HG03457 (cell line): ENCODE data around the gene ZPBP2.
"Not testable (repeated sequence)": the region's sequence is repeated elsewhere in the genome, so short reads cannot be mapped to it uniquely, and the experiment has no call there.

Experiments
- ATAC-seq: cut with Tn5 transposase; IDR thresholded peaks from one replicate; pipeline ENCODE4 v1.9.1; 2021; ENCODE audit warnings: moderate number of reproducible peaks; ENCODE audit not compliant: unreplicated experiment

The ZPBP2 gene

DNA sequence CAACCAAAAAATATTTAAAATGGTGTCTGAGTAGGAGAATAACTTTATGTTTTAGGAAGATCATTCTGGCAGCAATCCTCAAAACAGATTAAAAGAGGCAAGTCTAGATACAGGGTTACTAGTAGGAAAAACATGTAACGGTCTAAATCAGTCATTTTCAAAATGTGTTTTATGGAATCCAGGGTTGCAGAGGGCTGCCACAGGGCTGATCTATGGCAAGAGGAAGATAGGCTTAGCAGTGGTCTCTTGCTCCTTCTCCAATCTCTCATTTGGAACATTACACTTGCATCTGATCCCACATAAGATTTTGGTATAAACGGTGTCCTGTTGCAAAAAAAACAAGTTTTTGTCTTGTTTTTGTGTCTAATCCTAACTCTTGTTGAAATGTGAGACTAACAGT lies 13.1 kb upstream of the ZPBP2 start:
- no peak for ATAC-seq

DNA sequence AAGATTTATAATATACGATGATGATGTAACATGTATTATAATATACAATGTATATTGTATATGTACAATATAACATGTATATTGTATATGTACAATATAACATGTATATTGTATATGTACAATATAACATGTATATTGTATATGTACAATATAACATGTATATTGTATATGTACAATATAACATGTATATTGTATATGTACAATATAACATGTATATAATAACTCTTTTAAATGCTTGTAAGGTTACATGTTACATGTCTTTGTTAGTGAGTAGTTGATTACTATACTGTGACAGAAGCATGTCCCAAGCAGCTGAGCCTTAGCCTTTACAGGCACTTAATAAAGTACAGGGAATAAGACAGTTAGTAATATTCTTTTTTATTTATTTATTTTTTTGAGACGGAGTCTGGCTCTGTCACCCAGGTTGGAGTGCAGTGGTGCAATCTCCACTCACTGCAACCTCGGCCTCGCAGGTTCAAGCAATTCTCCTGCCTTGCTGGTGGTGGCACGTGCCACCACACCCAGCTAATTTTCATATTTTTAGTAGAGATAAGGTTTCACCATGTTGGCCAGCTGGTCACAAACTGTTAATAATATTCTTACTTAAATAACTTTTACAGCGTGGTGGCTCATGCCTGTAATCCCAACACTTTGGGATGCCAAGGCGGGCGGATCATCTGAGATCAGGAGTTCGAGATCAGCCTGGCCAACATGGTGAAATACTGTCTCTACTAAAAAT lies 11.9 kb upstream of the ZPBP2 start:
- not testable (repeated sequence) for ATAC-seq

- ATAC-seq: no peak
Observed at GRCh38 chr17:39861235-39861634, 6.8 kb upstream of the ZPBP2 start.

DNA sequence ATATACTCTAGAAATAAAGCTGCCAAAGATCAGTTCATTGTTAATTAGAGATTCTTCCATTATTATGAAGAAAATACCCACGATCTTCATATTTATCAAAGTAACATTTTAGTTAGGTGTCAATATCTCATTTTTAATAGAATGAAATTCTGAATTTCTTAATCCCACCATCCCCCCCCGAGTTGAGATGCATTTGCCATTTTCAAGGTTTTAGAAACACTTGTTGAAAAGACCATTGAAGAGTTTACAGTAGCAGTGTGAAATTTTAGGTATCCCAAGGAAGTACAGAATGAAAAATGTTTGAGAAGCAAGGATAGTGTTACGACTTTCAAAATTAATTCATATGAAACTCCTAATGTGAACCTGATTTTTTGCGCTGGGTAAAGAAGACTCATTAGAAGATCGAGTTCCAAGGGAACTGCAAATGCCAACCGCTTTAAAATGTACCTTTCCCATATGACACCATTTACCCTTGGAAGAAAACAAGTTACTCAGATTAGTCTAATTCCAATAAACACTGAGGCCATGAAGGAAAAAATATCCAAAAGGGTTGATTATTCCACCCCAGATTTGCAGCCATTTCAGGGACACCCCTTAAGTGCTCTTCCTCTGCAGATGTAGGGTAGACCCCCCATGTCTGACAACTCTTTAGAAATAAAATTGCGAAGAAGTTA lies 4.6 kb upstream of the ZPBP2 start:
- ATAC-seq: no peak

- no peak for ATAC-seq
Observed at GRCh38 chr17:39863918-39864746, 3.9 kb upstream of the ZPBP2 start, which contains the start of gene IKZF3. IKZF3 (minus strand) TSS chr17:39864312; CDS start chr17:39864126, 186 bp downstream.

DNA sequence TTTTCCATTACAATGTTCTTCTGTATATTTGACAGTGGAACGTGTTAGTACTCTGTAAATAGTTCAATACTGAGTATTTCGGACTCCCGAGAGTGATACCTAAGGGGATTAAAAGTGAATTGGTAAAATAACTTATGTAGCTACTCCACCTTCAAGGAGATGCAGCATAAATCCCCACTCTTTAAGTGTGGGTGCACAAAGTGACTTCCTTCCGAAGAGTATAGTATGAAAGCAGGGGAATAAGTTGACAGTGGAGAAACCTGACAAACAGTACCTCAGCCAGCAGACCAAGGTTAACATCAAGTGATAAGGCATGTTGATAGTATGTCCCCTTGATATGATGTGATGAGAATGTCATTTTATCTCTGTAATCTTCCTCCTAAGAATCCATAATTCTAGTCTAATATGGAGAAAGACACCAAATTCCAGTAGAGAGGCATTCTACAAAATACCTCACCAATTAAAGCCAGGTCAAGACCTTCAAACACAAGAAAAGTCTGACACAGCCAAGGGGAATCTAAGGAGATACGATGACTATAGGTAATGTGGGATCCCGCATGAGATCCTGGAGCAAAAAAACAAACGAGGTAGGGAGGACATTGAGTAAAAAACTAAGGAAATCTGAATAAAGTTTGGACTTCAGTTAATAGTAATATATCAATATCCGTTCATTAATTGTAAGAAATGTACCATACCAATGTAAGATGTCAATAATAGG lies 1.8 kb upstream of the ZPBP2 start:
- no peak for ATAC-seq

- peak; percentile 31 for ATAC-seq
Observed at GRCh38 chr17:39867084-39867879, 720 bp upstream of the ZPBP2 start.

GRCh38 chr17:39868554-39868942 lies 546 bp downstream of the ZPBP2 start:
- no peak for ATAC-seq

DNA sequence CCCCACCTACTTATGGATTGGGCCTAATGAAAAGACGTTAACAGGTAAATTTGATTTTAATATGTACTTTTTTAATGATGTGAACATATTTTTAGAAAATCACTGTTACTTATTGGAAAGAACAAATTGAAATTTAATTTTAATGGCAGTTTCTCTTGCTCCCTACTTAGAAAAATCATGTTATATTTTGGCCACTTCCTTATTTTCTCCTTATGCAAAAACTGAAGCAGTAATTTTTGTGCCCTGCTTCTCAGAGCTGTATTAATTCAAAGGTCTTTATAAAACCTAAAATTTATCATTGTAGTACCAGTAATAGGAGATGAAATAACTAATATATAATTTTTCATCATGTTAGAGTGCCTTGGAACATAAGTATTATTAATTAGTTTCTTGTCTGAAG lies 2.8 kb downstream of the ZPBP2 start:
- no peak for ATAC-seq

GRCh38 chr17:39871801-39872200 lies 3.8 kb downstream of the ZPBP2 start:
- ATAC-seq: no peak

- no peak for ATAC-seq
Observed at GRCh38 chr17:39872751-39873150, 4.7 kb downstream of the ZPBP2 start.

GRCh38 chr17:39886102-39886501 lies 18.1 kb downstream of the ZPBP2 start:
- not testable (repeated sequence) for ATAC-seq

- ATAC-seq: no peak
Observed at GRCh38 chr17:39887078-39887477, 19.1 kb downstream of the ZPBP2 start.

DNA sequence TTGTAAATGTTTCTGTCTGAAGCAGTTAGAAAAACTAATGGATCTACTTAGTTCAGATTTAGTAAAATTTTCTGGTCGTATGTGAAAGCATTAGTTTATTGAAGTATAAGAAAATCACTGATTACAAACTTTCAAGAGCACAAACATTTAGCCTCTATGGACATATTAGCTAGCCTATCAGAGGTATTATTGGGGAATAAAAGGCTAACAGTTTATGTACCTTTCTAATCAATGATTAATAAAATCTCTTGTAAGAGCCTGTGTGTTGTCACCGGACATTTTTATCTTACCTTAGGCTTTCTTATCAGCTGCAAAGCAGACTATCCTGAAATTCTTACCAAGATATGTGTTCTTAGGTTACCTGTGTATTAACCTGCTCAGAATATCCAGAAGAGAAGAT lies 21.2 kb downstream of the ZPBP2 start:
- no peak for ATAC-seq

DNA sequence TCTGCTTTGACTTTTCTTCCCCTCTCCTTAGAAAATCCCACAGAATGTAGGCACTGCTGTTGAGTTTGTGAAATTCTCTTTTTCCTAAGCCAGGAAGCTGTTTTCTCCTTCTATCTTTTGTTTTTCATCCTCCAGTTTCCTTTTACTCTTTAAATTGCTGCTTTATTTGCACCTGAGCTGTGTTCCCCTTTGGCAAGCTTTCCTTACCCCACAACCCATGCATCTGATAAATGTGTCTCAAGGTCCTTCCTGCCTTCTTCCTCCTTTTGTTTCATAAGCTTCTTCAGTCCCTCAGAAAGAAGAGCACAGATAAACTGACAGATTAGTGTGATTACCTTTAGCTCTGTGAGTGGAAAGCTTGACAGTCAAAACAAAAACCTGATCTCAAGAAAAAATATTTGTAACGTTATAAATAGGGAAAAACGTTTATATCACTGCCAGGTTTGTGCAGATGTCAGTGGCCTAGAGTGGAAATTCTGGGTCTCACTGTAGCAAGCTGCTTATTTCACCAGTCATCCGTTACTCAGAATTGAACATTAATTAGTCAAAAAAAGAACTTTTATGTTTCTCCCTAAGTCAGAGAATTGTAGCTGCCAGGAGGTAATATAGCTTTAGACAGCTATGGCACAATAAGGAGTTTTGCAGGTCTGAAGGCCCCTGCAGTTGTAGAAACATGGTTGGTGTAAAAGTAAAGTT lies 26.8 kb downstream of the ZPBP2 start:
- no peak for ATAC-seq

GRCh38 chr17:39898088-39898487 lies 30.1 kb downstream of the ZPBP2 start:
- no peak for ATAC-seq

GRCh38 chr17:39899215-39899614 lies 31.2 kb downstream of the ZPBP2 start:
- ATAC-seq: no peak

DNA sequence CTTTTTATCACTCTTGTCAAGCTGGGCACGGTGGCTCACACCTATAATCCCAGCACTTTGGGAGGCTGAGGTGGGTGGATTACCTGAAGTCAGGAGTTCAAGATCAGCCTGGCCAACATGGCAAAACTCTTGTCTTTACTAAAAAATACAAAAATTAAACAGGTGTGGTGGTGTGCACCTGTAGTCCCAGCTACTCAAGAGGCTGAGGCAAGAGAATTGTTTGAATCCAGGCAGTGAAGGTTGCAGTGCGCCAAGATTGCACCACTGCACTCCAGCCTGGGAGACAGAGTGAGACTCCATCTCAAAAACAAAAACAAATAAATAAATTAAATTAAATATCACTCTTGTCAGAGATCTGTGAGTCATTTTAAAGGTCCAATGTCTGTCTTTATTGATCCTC lies 34.0 kb downstream of the ZPBP2 start:
- not testable (repeated sequence) for ATAC-seq

DNA sequence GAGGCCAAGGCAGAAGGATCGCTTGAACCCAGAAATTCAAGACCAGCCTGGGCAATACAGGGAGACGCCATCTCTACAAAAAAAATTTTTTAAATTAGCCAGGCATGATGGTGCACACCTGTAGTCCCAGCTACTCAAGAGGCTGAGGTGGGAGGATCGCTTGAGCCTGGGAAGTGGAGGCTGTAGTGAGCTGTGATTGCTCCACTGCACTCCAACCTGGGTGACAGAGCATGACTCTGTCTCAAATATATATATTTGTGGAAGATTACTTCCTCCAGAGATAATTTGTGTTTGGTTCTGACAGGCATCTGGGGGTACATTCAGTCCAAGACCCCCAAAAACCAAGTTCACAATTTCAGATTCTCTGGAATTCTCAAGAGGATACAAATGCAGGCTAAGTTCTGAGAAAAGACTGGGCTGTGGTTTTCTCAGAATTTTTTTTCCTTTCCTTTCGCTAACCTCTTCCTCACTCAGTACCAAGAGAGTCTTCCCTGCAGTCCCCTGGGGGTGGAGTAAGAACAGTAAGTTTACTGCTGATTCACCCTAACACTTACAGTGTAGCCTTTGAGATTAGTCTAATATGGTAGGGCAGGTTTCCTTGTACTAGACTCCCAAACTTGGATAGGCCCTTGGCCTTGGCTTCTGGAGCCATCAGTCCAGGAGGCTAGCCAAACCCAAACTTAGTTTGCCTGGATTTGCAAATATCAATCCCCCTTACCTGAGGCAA lies 35.3 kb downstream of the ZPBP2 start:
- ATAC-seq: no peak
